ENCODE measurements around the gene PLCL2.
"Not testable (repeated sequence)": the region's sequence is repeated elsewhere in the genome, so short reads cannot be mapped to it uniquely, and the experiment has no call there.

PLCL2 gene

GRCh38 chr3:16918683-16919025, 33.9 kb downstream of the PLCL2 start:
- FAIRE-seq = peak; percentile 95

DNA sequence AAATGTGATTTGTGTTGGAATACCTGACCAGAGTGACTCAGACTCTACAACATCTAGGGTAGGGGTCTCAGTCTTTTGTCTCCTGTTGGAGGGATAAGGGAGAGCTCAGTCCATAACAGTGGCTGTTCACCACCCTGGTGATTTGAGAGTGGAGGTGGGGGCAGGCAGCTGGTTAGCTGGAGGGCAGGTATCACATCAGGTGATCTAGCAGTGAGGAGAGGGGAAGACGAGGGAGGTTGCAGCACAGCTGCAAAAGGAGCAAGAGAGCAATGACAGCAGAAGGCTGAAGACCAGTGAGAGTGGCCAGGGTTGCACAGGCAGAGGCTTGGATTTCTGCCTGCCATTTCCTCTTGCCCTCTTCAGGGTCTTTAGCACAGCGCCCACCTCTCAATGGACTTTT, 38.4 kb downstream of the PLCL2 start:
- FAIRE-seq = no peak

- no peak for FAIRE-seq
Measured at GRCh38 chr3:16927485-16927884, 42.7 kb downstream of the PLCL2 start.

- no peak for FAIRE-seq
Measured at GRCh38 chr3:16928386-16929132, 43.8 kb downstream of the PLCL2 start.

DNA sequence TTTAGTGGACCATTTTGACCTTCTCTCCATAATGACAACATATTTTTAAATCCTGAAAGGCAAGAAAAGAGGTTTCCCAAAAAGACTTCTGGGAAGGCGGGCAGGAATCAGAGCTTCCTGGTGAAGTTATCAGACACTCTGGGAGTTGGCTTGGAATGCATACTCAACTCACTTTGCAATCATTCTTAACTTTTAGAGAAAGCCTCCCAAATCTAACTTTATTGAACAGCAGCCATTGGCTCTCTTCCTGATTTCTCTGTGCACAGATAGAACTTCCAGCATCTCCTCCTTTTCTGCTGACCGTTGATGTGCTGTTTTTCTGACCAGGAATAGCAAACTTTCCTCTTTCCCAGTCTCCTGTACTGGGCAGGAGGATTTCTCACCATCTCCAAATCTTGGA, 44.6 kb downstream of the PLCL2 start:
- FAIRE-seq = no peak

DNA sequence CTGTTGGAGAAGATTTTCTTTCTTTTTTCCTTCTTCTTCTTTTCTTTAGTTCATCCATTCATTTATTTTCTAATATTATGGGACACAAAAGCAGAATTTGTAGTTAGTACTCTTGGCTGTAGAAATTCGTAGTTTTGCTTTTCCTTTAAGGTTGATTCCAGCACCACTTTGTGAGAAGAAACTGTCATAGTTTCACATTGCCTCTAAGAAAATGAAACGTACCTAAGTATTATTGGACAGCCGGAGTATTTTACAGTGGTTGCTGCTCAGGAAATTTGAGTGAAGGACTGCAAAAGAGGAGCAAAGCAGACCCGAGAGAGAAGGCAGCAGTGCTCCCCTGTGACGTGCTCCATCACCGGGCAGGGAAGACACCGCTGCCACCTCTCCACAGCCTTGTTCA, 48.1 kb downstream of the PLCL2 start:
- no peak for FAIRE-seq

DNA sequence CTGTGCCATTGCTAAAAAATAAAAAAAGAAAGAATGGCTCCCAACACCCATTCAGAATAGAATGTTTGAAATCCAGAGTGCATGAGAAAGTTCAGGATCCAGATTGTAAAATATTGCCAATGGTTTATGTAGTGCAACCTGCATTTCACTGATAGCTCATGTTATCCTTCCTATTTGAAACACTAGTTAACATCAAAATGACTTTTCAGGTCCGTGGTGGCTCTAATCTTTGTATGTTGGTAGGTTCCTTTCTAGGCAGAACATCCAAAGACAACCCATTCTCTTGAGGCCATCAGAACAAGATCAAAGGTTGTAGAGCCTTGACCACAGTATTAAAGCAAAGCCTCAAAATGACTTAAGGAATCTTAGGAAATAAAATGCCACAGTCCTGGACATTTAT, 51.0 kb downstream of the PLCL2 start:
- FAIRE-seq = no peak

GRCh38 chr3:16936233-16936632, 51.5 kb downstream of the PLCL2 start:
- FAIRE-seq = no peak

DNA sequence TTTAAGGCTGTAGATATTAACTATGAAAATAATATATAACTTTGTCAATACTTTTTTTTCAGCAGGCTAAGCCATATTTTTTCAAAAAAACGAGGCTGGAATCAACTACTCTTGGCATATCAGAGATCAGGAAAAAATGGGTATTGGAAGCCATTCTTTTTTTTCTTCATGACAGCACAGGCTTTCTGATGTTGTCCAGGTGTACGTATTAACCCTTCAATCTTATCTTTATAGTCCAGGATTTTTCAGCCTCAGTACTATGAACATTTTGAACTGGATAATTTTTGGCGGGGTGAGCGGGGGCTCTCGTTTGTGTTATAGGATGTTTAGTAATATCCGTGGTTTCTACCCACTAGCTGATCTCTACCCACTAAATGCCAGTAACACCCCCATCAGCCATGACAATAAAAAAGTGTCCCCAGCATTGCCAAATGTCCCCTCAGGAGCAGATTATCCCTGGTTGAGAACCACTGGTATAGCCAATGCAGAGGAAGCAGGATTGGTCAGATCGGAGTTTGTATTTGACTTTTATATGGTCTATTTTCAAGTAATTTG, 52.0 kb downstream of the PLCL2 start:
- no peak for FAIRE-seq

GRCh38 chr3:16937326-16937845, 52.6 kb downstream of the PLCL2 start:
- FAIRE-seq = no peak

DNA sequence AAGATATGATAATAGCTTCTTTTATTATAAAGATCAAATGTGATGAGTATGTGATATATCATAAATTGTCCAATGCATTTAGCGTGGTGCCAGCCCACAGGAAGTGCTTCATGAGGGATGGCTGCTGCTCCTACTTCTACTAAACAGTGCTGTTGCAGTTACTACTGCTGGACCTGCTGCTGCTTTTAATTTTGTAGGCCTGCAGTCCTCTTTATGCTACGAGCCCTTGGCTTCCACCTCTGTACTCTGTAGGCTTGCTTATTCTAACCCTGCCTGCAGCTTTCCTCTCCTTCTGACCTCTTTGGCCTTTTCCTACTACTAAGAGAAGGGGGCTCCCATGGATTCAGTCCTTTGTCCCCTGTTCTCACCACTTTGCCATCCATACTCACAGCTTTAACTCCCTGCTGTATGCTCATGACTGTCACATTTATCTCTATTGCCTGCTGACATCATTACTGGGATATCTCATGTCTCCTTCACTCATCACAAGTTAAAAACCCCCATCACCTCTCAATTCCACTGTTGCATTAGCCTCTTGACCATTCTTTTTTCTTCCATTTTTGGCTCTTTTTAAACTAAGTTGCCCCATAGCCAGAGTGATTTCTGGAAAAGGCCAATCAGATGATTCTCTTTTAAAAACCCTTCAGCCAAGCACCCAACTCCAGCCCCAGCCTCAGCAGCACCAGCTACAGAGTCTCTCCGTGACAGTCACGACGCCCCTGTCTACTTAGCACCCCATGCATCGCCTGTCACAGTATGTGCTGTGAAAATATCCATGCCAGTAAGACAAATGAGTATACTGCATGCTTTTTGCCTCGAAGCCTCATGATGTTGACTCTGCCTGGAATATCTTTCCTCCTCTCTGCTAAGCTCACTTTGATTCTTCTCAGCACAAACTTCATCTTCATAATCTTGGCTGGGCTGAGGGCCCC, 56.3 kb downstream of the PLCL2 start:
- no peak for FAIRE-seq

- no peak for FAIRE-seq
Measured at GRCh38 chr3:16942955-16943354, 58.2 kb downstream of the PLCL2 start.

- no peak for FAIRE-seq
Measured at GRCh38 chr3:16943857-16944256, 59.1 kb downstream of the PLCL2 start.

DNA sequence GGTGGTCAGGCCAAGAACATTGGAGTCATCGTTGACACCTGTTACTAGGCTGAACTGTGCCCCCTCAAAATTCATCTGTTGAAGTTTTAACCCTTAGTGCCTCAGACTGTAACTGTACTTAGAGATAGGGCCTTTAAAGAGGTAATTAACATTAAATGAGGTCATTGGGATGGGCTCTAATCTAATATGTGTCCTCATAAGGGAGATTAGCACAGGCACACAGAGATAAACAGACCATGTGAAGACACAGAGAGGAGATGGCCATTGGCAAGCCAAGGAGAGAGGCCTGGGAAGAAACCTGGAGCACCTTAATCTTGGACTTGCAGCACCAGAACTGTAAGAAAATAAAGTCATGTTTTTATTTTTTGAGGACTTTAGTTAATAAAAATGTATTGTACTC, 59.6 kb downstream of the PLCL2 start:
- FAIRE-seq = no peak

DNA sequence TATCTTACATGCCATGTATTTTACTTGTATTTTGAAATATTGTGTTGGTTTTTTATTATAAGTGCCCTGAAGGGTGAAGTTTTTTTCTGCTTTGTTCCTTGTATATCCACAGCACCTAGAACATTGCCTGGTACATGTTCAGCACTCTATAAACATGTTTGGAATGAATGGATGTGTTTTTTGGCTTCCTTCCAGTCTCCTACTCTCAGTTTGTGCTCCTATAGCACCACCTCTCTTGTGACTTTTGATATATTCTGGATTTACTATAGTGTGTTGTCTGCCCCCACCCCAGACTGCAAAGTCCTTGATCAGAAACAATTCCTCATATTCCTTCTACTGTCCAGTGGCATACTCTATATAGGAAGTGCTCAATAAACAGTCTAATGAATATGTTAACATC, 60.6 kb downstream of the PLCL2 start:
- FAIRE-seq = no peak

DNA sequence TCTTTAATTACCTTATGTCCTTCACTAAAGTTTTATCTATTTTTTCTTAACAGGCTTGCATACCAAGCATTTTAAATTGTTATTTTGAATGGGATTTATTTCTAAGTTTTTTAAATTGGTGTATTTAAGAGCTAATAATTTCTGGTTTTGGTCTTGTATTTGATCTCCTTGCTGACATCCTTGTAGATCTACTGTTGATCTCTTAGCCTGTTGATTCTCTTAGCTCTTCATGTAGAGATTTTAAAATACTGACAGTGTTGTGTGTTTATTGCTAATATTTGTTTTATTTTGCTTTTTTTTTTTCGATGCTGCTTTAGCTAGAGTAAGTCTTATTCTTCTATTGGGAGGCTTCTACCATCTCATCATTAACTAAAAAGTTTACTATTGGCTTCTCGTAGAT, 65.5 kb downstream of the PLCL2 start:
- no peak for FAIRE-seq

- peak; percentile 21 for FAIRE-seq
Measured at GRCh38 chr3:16950845-16951244, 66.1 kb downstream of the PLCL2 start.

DNA sequence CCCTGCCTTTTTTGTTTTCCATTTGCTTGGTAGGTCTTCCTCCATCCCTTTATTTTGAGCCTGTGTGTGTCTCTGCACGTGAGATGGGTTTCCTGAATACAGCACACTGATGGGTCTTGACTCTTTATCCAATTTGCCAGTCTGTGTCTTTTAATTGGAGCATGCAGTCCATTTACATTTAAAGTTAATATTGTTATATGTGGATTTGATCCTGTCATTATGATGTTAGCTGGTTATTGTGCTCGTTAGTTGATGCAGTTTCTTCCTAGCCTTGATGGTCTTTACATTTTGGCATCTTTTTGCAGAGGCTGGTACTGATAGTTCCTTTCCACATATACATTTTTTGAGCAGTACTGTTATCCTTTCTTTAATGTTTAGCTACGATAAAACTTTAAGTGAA, 73.1 kb downstream of the PLCL2 start:
- FAIRE-seq = not testable (repeated sequence)

DNA sequence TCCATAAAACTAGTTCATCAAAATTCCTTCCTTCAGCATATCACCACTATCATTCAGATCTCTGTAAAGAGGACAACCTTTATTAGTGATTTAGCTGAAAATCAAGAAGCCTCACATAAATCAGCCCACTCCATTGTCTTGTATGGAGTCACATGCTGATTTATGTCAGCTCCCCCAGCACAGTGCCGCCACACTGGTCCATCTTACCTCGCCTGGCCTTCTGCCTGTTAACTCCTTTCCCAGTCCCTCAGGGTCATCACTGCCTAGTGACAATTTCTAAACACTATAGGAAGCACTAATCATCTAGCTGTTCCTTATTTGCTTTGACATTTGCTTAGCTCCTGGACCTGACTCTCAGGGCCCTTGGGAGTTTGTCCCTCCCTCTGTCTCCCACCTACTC, 75.4 kb downstream of the PLCL2 start:
- FAIRE-seq = no peak

DNA sequence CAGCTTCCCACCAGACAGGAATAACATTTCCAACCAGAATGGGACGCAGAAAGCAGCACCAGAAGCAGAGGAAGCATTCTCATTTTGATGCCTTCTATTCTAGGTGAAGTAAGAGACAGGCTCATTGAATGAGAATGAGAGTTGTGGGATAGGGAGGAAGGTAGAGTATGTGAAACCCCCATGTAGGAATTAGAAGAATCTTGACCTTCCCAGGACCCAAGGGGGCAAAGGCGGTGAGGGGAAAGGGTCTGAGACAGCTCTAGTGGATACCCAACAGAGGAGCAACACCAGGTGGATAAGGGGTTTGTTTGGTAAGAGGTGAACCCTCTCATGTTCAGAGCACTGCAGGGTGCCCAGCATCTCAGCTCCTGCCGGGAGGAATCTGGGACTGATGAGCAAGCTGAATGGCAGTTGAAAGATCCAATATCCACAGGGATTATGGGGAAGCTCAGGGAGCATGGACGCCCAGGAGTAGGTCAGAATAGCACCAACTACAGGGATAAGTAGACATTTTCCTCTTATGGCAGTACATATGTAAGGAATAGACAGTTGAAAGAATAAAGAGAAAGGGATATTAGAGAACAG, 77.0 kb downstream of the PLCL2 start:
- FAIRE-seq = no peak

GRCh38 chr3:16975083-16975482, 90.3 kb downstream of the PLCL2 start:
- FAIRE-seq = no peak

GRCh38 chr3:16978234-16978920, 93.6 kb downstream of the PLCL2 start:
- FAIRE-seq = no peak

- no peak for FAIRE-seq
Measured at GRCh38 chr3:16978921-16979271, 94.1 kb downstream of the PLCL2 start.

Data from colon (tissue), 2 donors.